GM21360 (cell line): Measurements from ENCODE around the gene TSPEAR.

ENCODE experiments used
- ATAC-seq: cut with Tn5 transposase; IDR thresholded peaks from one replicate; pipeline ENCODE4 v1.9.1; 2021; ENCODE audit warnings: mild to moderate bottlenecking, moderate library complexity; ENCODE audit not compliant: unreplicated experiment

Gene TSPEAR

DNA sequence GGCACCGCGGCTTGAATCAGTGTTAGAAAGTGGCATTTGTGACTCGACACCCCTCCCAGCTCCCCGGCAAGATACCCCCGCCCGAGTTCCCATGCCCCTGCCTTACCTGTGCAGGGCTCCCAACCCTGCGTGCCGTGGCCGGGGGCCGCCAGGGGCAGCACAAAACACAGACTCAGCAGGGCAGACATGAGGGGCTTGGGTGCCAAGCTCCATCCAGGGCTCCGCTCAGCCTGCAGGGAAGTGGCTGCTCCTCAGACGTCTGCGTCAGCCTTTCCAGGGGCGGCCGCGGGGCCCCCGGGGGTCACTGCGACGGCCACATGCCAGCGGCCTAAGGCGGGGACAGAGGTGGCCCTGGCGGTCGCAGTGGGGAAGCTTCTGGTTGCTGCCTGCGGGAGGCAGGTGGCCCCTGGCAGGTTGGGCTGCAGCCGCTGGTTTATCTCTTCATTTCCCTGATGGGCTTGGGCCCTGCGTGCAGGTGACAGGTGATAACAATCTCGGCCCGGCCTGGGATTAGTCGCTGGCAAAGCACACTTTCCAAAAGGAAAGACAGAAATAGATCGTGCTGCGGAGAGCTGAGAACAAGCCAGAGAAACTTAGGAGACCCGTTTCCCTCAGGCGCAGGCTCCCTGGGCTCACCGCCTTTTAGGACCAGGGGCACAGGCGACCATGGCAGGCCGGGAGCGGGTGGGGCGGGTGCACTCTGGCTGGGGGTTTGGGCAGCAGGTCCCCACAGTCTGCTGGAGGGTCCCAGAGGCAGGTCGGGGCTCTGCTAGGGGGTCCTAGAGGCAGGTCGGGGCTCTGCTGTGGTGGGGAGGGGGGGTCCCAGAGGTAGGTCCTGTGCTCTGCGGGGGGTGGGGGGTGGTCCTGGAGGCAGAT, at the start of gene TSPEAR:
TSS of gene TSPEAR (minus strand) at position 246 of the 876 bp plus-strand sequence. CDS start at position 188, 58 bp downstream.
- ATAC-seq: no peak

DNA sequence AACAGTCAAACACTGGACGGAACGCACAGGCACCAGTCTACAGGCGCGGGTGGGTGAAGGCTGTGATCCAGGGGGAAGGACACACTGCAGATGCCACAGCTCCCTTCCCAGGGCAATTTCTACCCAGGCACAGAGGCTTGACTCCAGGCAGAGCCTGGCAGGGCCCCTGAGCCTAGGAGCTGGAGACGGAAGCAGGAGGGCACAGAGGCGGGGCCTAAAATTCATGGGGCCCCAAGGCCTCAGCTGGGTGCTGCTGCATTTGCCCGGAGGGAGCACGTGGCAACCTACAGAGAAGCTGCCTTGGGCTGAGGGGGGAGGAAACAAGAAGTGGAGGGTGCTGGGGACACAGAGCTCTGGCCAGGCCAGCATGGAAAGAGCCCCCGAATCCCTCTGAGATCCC, 49.0 kb upstream of the TSPEAR start:
- no peak for ATAC-seq

DNA sequence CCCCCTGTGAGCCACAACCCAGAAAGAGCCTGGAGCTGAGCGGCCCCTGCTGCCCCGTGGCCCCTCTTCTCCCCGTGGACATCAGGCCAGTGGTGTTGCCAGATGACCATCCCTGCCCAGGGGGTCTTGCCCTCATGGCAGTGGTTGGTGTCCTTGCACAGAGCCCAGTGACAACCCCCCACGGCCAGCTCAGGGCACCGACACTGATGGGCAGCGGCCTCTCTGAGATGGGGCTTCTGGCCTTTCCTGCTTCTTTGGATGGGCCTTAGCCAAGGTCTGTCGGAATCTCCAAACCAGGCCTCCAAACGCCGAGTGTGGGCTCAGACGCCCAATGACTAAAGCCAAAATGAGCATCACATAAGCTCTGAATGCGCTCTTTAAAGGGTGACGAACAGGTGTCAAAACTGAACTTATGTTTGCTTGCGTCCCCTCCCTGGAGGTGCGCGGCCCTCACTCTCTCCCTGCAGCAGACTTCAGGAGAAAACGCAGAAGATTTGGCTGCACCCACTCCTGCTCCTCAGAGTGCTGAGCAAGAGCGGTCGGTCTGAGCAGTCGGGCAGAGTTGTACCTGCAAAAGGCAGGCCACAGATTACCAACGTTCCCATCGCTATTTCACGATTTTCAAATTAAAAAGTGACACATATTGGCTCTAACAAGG, 48.4 kb upstream of the TSPEAR start:
- ATAC-seq: no peak

DNA sequence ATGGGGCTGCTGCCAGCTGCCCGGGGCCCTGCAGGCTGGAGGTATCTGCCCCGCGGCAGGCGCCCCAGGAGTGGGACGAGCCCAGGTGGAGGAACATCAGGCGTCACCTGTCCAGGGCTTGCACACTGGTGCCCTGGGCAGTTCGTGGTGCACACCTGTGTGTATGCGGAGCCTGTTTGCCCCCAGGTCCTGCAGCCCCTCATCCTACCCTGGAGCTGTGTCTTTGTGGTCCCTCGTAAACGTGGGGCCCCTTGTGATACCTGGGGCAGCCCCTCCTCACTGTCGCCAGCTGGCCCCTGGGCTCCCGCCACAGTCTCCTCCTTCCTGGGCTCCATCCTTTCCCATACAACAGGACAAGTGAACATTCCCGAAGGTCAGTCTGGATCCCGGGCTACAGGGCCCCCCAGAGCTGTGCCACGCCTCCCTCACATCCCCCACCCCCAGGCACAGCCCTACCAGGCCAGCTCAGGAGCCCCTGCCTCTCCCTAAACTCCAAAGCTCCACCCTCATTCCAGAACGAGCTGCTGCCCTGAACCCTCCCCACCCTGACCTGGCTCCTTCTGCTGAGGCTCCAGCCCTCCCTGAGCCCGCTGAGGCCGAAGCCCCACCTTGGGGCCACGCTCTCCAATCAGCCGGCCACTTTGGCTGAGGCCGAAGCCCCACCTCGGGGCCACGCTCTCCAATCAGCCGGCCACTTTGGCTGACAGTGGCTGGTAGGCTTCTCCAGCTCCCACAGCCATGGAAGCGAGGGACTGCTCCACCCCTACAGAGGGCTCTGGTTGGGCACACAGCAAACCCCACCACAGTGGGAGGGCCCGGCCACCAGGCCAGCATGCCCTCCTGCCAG, 47.6 kb upstream of the TSPEAR start:
- no peak for ATAC-seq

DNA sequence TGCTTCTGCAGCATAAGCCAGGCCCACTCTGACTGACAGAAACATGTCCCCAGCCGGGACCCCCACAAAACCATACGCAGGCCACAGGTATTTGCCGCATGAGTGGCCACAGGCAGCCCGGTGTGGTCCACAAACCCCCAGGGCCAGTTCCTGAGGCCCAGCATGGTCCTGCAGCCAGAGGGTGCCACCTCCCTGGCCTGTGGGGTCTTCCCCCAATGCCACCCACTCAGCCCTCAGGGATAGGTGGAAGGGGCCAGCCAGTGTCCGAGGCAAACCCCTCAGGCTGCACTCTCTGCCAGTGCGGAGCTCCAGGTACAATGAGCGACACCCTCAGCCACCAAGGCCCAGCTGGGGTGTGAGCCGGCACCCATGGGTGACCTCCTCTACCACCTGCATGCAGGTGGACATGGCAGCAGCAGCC, 46.8 kb upstream of the TSPEAR start:
- no peak for ATAC-seq

DNA sequence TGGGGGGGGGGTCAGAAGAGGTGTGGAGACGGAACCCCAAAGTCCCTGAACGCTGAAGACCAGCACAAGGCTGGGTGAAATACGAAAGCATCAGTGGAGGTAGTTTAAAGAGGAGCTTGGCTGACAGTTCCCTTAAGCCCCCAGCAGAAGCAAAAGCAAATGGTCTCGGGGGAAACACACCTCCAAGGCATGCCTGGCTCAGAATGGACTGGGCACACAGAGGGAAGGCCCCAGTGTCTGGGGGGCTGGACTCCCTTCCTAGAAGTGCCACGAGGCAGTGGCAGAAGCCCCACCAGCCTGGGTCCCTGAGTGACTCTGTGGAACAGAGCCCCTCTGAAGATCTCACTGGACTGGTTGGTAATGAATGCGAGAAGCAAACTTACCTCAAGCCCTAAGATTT, 46.4 kb upstream of the TSPEAR start:
- no peak for ATAC-seq

DNA sequence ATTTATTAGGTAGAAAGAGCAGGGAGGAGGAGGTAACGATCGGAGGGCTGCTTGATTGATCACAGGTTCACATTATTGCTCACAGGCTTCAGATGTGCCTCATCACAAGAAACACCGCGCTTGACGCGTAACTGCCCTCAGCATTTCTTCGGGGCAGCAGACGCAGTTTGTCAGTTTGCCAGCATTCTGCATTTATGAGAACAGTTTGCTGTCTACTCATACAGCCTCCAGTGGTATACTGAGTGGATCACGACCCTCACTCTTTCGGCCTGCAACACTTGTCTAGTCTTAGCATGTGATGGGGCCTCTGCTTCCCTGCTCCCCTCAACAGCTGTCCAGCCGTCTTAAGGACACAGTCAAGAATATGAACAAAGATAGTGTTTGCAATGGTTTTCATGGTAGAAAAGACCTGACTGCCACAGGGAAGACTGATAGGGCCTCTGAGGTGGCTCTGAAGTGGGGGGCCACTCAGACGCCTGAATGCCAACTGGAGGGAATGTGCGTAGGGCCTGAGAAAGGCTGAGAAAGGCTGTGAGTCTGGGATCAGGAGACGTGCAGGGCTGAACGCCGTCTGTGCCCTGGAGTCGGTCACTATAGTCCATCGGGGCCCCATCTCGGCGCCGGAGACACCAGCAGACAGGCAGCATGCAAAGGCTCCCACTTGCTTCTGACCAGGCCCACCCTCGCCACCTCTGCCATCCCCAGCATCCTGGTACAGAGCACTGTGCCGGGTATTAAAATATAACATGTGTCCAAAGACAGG, 45.2 kb upstream of the TSPEAR start:
- ATAC-seq: no peak

DNA sequence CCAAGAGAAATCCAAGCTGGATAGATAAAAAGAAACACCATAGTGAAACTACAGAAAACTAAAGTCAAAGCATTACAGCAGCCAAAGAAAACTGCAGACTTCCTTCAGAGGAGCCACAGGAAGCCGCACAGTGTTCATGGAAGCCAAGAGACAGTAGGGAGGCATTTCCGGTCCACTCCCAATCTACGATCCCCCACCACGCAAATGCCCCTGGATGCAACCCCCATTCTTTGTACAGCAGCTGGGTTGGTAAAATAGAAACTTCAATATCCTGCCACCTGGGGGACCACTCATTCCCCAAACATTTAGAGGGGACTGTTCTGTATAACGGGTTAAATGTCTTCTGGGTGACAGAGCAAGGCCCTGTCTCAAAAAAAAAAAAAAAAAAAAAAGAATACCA, 43.9 kb upstream of the TSPEAR start:
- ATAC-seq: no peak

DNA sequence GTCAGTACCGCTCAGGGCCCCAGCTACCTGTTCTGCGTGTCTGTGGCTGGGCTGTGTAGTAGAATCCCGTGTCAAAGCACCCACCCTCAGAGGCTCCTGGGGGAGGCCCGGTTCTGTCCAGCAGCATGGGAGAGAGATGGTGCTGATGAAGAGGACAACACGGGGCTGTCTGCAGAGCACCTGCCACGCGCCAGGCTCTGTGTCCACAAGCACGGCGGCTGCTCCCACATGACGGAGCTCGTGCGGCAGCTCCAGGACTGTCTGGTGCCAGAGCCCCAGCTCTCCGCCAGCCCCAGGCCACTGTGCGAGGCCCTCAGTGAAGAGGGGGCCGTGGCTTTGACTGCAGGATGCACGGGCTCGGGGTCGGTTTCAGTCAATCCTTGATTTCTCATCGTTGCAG, 42.0 kb upstream of the TSPEAR start:
- no peak for ATAC-seq

DNA sequence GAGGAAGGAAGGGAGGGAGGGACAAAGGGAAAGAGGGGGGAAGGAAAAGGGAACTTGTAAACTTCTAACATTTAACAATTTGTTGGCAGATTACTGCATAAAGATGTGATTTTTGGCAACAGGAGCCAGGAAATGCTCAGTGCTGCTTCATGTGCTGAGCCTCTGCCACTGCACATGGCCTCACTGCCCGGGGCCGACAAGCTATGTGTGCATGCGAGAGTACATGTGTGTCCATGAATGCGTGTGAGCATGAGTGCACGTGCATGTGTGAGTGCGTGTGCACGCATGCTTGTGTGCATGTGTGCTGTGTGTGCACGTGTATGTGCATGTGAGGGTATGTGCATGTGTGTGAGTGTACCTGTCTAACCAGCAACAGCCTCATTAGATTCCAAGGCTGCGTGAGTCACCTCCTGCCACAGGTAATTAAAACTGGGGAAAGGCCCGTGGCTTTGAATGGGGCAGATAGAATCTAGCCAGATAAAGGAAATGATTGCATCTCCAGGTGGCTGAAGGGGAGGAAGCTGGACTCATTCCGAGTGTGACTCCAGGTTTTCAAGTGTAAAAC, 41.4 kb upstream of the TSPEAR start:
- ATAC-seq: no peak

DNA sequence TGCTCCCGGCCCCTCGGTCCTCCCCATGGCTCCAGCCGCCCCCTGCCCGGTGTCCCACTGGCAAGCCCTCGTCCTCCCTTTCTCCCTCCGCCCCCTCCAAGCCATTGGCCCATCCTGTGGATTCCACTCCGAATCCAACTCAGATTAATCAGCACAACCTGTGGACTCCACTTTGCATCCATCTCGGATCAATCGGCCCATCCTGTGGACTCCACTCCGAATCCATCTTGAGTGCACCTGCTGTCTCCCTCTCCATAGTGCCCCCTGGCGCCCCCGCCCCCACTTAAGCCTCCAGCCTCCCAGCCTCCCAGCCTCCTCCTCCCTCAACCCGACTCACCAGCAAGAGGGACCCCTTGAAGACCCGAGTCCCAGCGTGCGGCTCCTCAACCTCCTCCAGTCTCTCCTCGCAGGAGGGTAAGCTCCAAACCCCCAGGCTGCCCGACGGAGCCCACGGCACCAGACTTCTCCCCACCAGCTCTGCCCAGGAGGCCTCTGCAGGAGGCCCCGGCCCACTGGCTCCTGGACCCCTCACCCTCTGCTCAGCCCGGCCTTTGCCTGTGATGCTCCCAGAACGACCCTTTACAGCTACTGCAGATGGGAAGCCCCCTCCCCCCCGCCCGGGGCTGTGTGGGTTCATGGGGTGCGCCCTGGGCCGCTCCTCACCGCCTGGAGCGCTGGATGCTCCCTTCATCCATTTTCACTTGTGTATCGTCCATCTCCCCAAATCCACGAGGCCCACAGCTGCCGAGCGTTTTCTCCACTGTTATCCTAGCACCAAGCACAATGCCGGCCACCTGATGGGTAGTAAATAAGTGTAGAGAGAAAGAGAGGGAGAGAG, 40.6 kb upstream of the TSPEAR start:
- no peak for ATAC-seq

DNA sequence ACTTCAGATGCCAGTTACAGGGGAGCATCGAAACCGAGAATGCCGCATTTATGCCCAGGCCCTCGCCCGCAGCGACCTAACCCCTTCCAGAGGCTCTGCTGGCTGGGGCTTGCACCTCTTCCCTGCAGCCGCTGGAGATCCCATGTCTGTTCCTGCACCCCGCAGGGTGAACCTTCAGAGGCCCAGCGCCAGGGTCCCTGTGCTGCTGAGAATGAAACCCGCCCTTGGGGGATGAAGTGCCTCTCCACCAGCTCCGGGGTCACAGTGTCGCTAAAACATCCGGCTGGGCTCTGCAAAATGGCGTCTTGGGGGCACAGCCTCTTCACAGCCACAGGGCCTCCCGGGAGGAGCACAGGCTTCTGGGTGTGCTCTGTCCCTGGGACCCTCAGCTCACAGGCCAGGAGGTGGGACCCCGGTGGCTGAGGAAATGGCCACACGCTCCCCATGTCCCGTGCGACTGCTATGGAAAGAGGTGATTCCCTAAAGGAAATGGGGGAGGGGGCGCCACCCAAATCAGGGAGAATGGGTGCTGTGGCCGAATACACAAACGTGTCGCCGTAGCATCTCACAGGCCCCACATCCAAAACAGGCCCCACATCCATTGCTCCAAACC, 39.9 kb upstream of the TSPEAR start:
- ATAC-seq: no peak

DNA sequence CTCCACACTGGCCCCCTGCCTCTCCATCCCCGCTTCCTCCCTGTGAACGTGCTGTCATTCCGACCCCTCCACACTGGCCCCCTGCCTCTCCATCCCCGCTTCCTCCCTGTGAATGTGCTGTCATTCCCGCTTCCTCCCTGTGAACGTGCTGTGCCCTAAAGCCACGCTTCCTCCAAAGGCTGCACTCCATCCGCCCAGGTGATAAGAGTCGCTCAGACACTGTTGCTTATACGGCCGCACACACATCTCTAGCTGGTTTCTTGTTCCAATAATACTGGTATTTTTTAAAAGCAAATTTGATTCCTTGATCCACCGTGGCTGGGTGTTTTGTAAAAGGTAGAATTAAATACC, 39.3 kb upstream of the TSPEAR start:
- ATAC-seq: no peak

DNA sequence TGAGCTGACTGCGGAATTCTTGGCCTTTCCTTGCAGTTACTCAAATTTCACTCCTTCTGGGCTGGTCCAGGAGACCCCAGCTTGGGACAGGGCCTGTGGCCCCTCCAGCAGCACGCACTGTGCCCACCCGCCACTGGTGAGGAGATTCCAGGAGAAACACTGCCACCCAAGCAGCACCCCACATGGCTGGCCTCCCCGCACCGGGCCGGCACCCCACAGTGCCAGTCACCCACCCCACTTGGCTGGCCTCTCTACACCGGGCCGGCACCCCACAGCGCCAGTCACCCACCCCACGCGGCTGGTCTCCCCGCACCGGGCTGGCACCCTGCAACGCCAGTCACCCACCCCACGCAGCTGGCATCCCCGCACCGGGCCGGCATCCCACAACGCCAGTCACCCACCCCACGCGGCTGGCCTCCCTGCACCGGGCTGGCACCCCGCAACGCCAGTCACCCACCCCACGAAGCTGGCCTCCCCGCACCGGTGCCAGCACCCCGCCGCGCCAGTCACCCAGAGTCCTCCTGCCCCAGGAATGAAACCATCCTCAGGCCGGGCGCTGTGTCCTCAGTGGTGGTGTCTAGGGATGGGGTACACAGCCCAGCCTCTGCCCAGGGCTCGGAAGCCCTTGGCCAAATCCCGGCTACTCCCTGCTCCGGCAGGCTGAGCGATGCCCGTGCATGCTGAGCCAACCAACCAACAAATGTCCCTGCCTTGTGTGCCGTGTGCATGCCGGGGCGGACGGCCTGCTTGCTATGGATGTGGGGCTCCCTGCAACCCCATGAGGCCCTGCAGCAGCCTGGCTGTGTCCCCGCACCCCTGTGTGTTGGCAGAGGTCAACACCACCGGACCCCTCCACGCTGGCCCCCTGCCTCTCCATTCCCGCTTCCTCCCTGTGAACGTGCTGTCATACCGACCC, 38.6 kb upstream of the TSPEAR start:
- no peak for ATAC-seq

DNA sequence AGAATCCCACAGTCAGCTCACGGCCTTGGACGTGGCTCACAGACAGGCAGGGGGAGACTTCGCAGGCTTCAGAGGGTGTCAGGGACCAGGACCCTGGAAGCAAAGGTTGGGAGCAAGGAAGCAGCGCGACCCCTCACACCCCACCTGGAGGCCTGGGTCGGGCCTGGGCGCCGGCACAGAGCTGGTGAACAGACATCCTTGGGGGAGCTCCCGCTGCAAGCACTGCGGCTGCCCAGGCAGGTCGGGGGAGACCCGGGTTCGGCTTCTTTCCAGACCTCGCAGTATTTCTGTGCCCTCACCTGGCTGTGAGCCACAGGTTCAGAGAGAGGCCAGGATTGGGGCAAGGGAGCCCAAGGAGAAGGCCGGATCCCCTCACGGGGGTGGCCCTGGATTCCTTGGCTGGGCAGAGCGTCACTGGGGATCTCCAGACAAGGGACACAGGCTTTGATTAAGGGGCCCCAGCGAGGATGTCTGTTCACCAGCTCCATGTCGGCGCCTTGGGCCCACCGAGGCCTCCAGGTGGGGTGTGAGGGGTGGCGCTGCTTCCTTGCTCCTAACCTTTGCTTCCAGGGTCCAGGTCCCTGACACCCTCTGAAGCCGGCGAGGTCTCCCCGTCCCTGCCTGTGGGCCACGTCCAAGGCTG, 37.9 kb upstream of the TSPEAR start:
- no peak for ATAC-seq

DNA sequence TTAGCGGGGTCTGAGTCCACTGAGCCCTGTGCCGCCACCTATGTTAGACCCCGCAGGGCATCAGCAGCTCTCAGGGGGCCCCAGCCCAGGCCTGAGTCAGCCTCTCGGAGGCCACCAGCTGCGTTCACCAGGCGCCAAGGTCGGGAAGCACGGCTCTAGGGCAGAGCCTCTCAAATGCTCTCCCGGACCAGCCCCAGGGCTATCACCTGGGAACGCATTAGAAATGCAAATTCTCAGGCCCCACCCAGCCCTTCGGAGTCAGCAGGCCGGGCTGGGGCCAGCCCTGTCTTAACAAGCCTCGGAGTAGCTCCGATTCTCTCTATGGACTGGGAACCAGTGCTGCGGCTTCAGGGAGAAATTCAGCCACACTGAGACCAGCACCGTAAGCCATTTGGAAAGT, 37.2 kb upstream of the TSPEAR start:
- ATAC-seq: no peak

DNA sequence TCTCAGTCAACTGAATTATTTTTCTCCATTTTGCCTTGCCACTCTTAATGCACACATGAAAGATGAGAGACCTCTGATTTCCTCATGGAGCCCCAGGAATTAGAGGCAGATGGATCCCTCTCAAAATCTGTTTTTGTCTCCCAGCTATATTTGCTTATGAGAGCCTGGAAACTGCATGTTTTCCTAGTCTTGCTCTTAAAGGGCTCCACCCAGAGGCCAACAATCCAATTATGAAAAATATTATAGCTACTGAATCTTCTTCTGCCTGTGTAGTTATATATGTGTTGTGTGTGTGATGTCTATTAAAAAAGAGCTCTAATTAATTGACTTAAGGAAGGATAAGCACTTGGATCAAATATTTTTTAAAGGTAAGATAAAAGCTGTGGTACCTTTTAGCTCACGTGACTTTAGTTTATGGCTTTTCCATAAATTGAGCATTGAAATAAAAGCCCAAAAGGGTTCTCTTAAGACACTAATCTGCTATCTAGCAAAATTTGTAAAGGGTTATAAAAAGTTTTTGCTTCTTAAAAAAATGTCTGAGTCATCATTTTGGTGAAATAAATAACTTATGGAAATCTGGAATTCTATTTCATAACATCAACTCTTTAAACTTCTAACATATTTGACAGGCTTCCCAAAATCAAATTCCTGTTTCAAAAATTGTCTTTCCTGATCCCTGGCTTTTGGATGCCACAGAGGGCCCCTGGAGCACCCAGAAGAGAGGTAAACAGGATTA, 31.2 kb upstream of the TSPEAR start:
- no peak for ATAC-seq
